Endothelial cell of umbilical vein (primary cell): Measurements from ENCODE around the gene TFF2. TPM values are rescaled to one million over a fixed set of nuclear protein-coding genes. Genes with fewer than 3 reads are reported as not detected.

Experiments used
- BruUV-seq: library from RNA; stranded (reverse); fragments of 400-500 nt; replicated peaks from 2 replicates; lab custom pipeline; 2021; lab: Mats Ljungman, UMichigan
- CTCF ChIA-PET: fragments of 300-600, 350-600 bp; sonication (Branson Sonifier 250); formaldehyde crosslinking; loops from one replicate; lab custom pipeline; 2021; ENCODE audit warnings: antibody characterized with exemption, inconsistent platforms; lab: Charles Lee
- POLR2A ChIA-PET: fragments of 300-600, 350-600 bp; sonication (Branson Sonifier 250); formaldehyde crosslinking; loops from one replicate; lab custom pipeline; 2021; ENCODE audit warnings: antibody characterized with exemption, inconsistent platforms; lab: Charles Lee
- DNase-seq: peaks from one replicate; pipeline ENCODE4 v3.0.0-alpha.2; 2011; ENCODE audit warnings: low read depth, low spot score
- FAIRE-seq: peaks from 2 replicates; lab custom pipeline; 2011; peaks lifted over from hg19 to GRCh38; lab: Jason Lieb, UNC
- H2AFZ ChIP-seq: 2 replicates; pipeline ENCODE4 v1.6.0; 2012; ENCODE audit warnings: low read depth, low read length, control low read depth, inconsistent platforms
- H3K27ac ChIP-seq: 2 replicates; pipeline ENCODE4 v1.5.1; 2011; ENCODE audit warnings: low read depth, mild to moderate bottlenecking, control low read depth, low read length, moderate library complexity; ENCODE audit not compliant: insufficient read depth
- H3K27me3 ChIP-seq, 2 experiments: 2 replicates each; pipeline versions ENCODE4 v1.6.0 to v1.6.1; 2011; ENCODE audit warnings: low read length in 2 of 2, mixed read lengths in 1 of 2; ENCODE audit not compliant: control insufficient read depth in 2 of 2, insufficient read depth in 2 of 2
- H3K36me3 ChIP-seq, 2 experiments: 2 replicates in 1 of 2; 3 replicates in 1 of 2; pipeline ENCODE4 v1.5.1; 2011; ENCODE audit warnings: low read length in 2 of 2, mild to moderate bottlenecking in 1 of 2, moderate library complexity in 1 of 2; ENCODE audit not compliant: control insufficient read depth in 2 of 2, insufficient read depth in 2 of 2; ENCODE audit errors: extremely low read depth in 1 of 2
- H3K4me1 ChIP-seq: 3 replicates; pipeline ENCODE4 v1.5.1; 2011; ENCODE audit warnings: mild to moderate bottlenecking, low read length; ENCODE audit not compliant: control insufficient read depth, insufficient read depth; ENCODE audit errors: extremely low read depth
- H3K4me2 ChIP-seq: 2 replicates; pipeline ENCODE4 v1.6.1; 2011; ENCODE audit warnings: low read length, control low read depth, mixed read lengths; ENCODE audit not compliant: insufficient read depth
- H3K4me3 ChIP-seq, 3 experiments: fragments of 200-600 bp in 1 of 3; sonication (generic), shearing (Covaris generic) in 1 of 3; replicated peaks in 1 of 3; 2 replicates each; pipeline ENCODE4 v1.5.1; 2011 to 2016; ENCODE audit warnings: control low read depth in 3 of 3, low read length in 3 of 3, mild to moderate bottlenecking in 2 of 3, inconsistent platforms in 1 of 3, low read depth in 1 of 3, moderate library complexity in 1 of 3; ENCODE audit not compliant: insufficient read depth in 1 of 3
- H3K79me2 ChIP-seq: 2 replicates; pipeline ENCODE4 v1.6.0; 2012; ENCODE audit warnings: low read length, inconsistent platforms; ENCODE audit not compliant: control insufficient read depth, insufficient read depth
- H3K9ac ChIP-seq: replicated peaks from 2 replicates; pipeline ENCODE3; 2011; ENCODE audit warnings: low read length, control low read depth; ENCODE audit not compliant: insufficient read depth; ENCODE audit errors: extremely low read depth
- H3K9me1 ChIP-seq: replicated peaks from 3 replicates; pipeline ENCODE4 v1.6.0; 2011; ENCODE audit warnings: mild to moderate bottlenecking, low read length; ENCODE audit not compliant: control insufficient read depth, insufficient read depth; ENCODE audit errors: extremely low read depth
- H3K9me3 ChIP-seq: replicated peaks from 2 replicates; pipeline ENCODE4 v1.5.1; 2012; ENCODE audit warnings: low read length, inconsistent platforms; ENCODE audit not compliant: control insufficient read depth, insufficient read depth
- H4K20me1 ChIP-seq: replicated peaks from 2 replicates; pipeline ENCODE3; 2011; ENCODE audit warnings: mild to moderate bottlenecking, low read length; ENCODE audit not compliant: control insufficient read depth, insufficient read depth; ENCODE audit errors: extremely low read depth
- EZH2 ChIP-seq: IDR thresholded peaks from 2 replicates; pipeline ENCODE4 v1.6.1; 2012; ENCODE audit warnings: borderline replicate concordance, low read depth, mild to moderate bottlenecking, moderate library complexity, low read length, inconsistent platforms; ENCODE audit not compliant: severe bottlenecking
- FOS ChIP-seq: IDR thresholded peaks from 2 replicates; pipeline ENCODE4 v1.6.1; 2011; ENCODE audit warnings: mild to moderate bottlenecking, low read length, moderate library complexity, borderline replicate concordance; ENCODE audit not compliant: insufficient read depth
- JUN ChIP-seq: IDR thresholded peaks from 2 replicates; pipeline ENCODE4 v1.6.1; 2011; ENCODE audit warnings: borderline replicate concordance, low read depth; ENCODE audit not compliant: insufficient read length, insufficient read depth
- MYC ChIP-seq: IDR thresholded peaks from one replicate; pipeline ENCODE4 v1.6.1; 2011; ENCODE audit warnings: mild to moderate bottlenecking, low read depth, low read length
- POLR2A ChIP-seq: IDR thresholded peaks from 2 replicates; pipeline ENCODE4 v1.6.1; 2012; ENCODE audit warnings: low read depth, mild to moderate bottlenecking, control low read depth, low read length
- dilution Hi-C: fragments of 300-500 bp; cut with MboI; formaldehyde crosslinking; loops from one replicate; pipeline ENCODE4 v1.15.0; 2019; ENCODE audit warnings: low sequenced_read_pairs; ENCODE audit not compliant: extremely low pct_ligation_motif_present
- intact Hi-C: fragments of 100-400 bp; cut with micrococcal nuclease; formaldehyde crosslinking; loops from one replicate; pipeline ENCODE4 v1.10.0; 2022
- polyA plus RNA-seq, 4 experiments: library from polyadenylated mRNA; depleted of rRNA in 3 of 4; stranded (reverse) in 3 of 4; unstranded in 1 of 4; fragments of >200 nt; gene quantifications; 2 replicates each; pipeline versions ENCODE4 v1.2.1 to v1.2.3, GENCODE V29; 2011 to 2012; ENCODE audit warnings: missing spikeins in 1 of 4
- total RNA-seq: library from RNA; stranded (reverse); gene quantifications from 2 replicates; pipeline ENCODE4 v1.2.3, GENCODE V29; 2021
- TF ChIP-seq, protein P1 (sequence below), 2 donors: IDR thresholded peaks; 1 replicate in 1 of 2; 2 replicates in 1 of 2; pipeline ENCODE4 v1.5.1; 2011; ENCODE audit warnings: low read length in 2 of 2, mild to moderate bottlenecking in 2 of 2, moderate library complexity in 2 of 2, control low read depth in 1 of 2, inconsistent platforms in 1 of 2, low read depth in 1 of 2; ENCODE audit not compliant: insufficient read depth in 1 of 2; ENCODE audit errors: extremely low read depth in 1 of 2
- TF ChIP-seq, protein P2 (sequence below): IDR thresholded peaks from 2 replicates; pipeline ENCODE4 v1.6.1; 2011; ENCODE audit not compliant: insufficient read depth, insufficient read length

TFF2 gene
- total and polyA plus RNA-seq, 2 donors (not counting 3 experiments of a cell fraction or from before 2014, with no cell fraction given): not detected

DNA sequence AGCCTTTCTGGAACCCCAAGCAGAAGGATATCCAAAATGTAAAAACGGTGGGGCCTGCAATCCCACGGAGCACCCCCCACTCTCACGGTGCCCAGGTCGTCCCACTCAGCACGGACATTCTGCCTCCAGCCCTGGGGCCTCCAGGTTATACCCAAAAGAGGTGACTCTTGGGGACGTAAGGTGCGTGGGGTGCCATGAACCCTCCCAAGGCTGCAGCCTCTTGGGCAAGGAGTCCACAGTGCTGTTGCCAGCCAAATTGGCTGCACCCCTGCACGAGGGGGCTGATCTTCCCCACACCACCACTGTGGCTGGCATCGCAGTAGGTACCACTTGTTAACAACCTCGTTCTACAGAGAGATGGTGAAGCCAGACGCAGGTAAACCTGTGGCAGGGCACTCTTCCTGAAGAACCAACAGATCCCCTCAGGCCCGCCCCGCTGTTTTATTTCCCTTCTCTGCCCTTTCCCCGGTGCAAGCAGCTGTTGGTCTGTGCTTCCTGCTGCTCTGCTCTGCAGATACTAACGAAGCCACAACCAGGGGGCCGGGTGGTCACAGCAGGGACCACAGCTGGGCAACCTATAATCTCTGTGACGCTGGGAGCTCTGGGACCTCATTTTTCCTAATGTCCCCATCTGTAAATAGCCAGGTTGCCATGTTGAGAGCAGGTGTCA lies 44.3 kb downstream of the TFF2 start:
- dilution Hi-C loops: no loop called here
- H4K20me1 ChIP-seq: no peaks in the 10 kb centered on the region
- DNase-seq: no peak
- no peak overlapping the region for H3K4me2 ChIP-seq
- no peaks in the 10 kb centered on the region for H3K36me3 ChIP-seq
- intact Hi-C loops: no loop called here
- peaks cover 7% of the 10 kb centered on the region for H3K4me1 ChIP-seq
- H3K27me3 ChIP-seq: no peaks in the 10 kb centered on the region
- no peak overlapping the region for H3K27ac ChIP-seq
- FAIRE-seq: no peak
- no peaks in the 10 kb centered on the region for H3K9me1 ChIP-seq
- H3K9me3 ChIP-seq: no peaks in the 10 kb centered on the region
- TF ChIP-seq JUN: no peak
- no peak for TF ChIP-seq FOS
- no peak for TF ChIP-seq EZH2
- TF ChIP-seq, protein P1, sequence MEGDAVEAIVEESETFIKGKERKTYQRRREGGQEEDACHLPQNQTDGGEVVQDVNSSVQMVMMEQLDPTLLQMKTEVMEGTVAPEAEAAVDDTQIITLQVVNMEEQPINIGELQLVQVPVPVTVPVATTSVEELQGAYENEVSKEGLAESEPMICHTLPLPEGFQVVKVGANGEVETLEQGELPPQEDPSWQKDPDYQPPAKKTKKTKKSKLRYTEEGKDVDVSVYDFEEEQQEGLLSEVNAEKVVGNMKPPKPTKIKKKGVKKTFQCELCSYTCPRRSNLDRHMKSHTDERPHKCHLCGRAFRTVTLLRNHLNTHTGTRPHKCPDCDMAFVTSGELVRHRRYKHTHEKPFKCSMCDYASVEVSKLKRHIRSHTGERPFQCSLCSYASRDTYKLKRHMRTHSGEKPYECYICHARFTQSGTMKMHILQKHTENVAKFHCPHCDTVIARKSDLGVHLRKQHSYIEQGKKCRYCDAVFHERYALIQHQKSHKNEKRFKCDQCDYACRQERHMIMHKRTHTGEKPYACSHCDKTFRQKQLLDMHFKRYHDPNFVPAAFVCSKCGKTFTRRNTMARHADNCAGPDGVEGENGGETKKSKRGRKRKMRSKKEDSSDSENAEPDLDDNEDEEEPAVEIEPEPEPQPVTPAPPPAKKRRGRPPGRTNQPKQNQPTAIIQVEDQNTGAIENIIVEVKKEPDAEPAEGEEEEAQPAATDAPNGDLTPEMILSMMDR (IDR thresholded peaks at IDR 0.05; ENCODE audit: extremely low read depth in 1 of 2, insufficient read depth in 1 of 2, low read depth in 1 of 2, low read length in 2 of 2): no peak
- no peak for TF ChIP-seq MYC
- TF ChIP-seq, protein P2, sequence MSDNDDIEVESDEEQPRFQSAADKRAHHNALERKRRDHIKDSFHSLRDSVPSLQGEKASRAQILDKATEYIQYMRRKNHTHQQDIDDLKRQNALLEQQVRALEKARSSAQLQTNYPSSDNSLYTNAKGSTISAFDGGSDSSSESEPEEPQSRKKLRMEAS: no peak
- TF ChIP-seq POLR2A: no peak
- no peaks in the 10 kb centered on the region for H3K79me2 ChIP-seq
- ChIA-PET CTCF (no interaction called here), POLR2A (no interaction called here)
- no peak overlapping the region for H3K4me3 ChIP-seq
- no peak overlapping the region for H3K9ac ChIP-seq
- no TSS peak for BruUV-seq
- H2AFZ ChIP-seq: no peak overlapping the region
